HTR-8/SVneo (cell line): ENCODE measurements around the gene ITIH1.
A peak's percentile ranks its signal among the peaks of the same experiment; 100 is the strongest.

ENCODE experiments used
- DNase-seq: peaks from one replicate; pipeline ENCODE4 v3.0.0; 2011; ENCODE audit warnings: low spot score, mixed read lengths; ENCODE audit not compliant: insufficient read length
- FAIRE-seq: peaks from 2 replicates; lab custom pipeline; 2011; peaks lifted over from hg19 to GRCh38; lab: Jason Lieb, UNC

Gene ITIH1

DNA sequence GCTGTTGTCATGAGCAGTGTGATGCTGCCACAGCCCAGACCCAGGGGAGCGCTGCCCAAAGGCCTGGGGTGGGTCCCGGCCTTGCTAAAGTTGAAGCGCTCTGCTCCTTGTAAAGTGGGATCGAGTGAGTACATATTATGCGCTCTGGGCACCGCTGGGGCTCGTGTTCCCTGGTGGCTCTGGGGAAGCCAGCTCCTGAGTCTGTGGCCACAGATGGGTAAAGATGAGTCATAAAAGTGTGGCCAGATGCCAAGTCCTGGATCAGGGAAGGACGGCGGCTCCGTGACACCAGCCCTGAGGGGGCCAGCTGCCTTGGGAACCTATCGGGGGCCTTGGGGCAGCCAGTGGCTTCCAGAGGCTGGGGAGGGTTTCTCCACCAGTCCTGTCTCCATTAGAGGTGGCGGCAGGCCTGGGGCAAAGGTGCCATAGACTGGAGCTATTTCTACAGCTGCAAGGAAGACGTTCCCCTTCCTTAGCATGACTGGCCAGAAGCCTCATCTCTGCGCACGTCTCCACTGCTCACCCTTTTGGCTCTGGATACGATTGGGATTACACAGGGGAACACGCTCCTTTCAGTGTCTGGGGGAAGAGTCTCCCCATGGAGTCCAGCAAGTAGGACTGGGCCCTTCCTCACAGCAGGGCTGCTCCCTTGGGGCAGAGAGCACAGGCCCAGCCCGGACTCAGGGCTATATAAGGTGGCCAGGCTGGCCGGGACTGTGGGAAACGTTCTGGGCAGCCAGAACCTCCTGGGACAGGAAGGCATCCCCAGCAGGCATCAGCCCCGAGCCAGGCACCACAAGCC, 54.3 kb downstream of the ITIH1 start:
- DNase-seq (peak; percentile 89), FAIRE-seq (peak; percentile 85)

DNA sequence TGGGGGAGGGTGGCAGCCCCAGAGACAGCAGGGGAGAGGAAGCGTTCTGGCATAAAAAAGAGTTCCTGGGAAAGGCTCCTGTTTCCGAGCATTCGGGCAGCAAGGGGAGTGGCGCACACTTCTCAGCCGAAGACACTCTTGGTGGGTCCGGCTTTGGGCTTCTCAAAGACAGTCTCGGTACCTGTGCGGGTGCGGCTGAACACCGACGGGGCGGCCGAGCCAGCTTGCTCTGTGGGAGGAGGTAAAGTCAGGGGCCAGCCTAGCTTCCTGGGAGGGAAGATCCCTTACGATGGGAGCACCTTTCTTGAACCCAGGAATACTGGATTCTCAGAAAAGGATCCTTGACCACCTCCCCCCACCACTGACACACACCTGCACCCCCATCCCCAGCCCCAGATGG, 55.8 kb downstream of the ITIH1 start:
- DNase-seq = no peak
- no peak for FAIRE-seq

DNA sequence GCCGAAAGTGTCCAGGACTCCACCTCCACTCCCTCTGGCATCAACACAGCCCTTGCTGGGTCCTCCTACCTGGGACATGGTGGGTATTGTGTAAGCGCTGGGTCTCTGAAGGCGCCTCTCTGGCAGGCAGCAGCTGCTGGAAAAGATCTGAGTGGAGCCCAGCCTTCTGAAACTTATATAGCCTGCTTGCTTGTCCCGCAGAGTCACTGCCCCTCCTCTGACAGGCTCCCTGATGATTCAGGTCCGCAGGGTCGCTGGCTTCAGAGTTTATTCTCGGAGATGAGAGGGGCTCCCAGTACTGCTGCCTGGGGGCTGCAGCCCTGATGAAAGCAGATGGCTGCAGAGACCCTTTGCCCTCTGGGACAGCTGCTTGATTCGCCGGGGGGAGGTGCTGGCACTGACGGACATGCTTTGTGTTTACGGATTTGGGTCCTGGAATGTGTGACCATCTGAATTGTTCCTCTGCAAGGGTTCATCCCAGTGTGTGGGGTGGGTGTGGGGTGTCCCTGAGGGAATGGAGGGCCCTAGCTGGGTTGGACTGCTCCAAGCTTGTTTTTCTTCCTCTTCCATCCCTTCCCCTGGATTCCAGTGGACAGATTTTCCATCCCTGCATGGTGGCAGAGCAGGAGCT, 57.6 kb downstream of the ITIH1 start, which contains the start of gene MUSTN1:
MUSTN1 (minus strand) TSS at position 149 of the 631 bp plus-strand sequence; CDS start at position 78, 71 bp downstream.
- DNase-seq = no peak
- FAIRE-seq = no peak

GRCh38 chr3:52835766-52836470, 58.5 kb downstream of the ITIH1 start:
- DNase-seq (no peak), FAIRE-seq (no peak)

DNA sequence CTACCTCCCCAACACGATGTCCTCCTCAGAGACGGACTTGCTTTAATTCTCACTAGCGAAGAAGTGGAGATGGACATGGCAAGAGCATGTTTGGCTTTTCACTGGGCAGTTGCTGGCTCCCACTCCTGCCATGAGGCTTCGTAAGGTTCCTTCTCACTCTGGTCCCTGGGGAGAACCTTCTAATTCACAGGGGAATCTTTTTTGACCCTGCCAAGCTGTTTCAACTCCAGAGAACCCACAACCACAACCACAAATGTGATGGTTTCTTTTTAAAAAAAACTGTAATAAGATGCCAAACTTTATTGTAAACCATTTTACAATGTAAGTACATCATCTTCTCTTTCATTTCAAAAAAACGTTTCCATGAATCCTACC, 59.1 kb downstream of the ITIH1 start:
- FAIRE-seq = no peak
- DNase-seq = no peak

GRCh38 chr3:52836986-52837385, 59.6 kb downstream of the ITIH1 start:
- DNase-seq (no peak), FAIRE-seq (no peak)

- no peak for DNase-seq
- FAIRE-seq = no peak
Observed at GRCh38 chr3:52838561-52839267, 61.3 kb downstream of the ITIH1 start.

GRCh38 chr3:52839268-52839575, 61.8 kb downstream of the ITIH1 start:
- FAIRE-seq (no peak), DNase-seq (no peak)

GRCh38 chr3:52839892-52840545, 62.6 kb downstream of the ITIH1 start:
- no peak for FAIRE-seq
- no peak for DNase-seq

- DNase-seq (no peak), FAIRE-seq (no peak)
Observed at GRCh38 chr3:52841211-52841980, 64.0 kb downstream of the ITIH1 start.
